Cerebellar nuclear complex (tissue), 1 donor: ENCODE measurements around the gene CEP55.

Experiments used
- DNase-seq, 2 experiments: peaks; one replicate each; lab custom pipeline; 2025; lab: John Stamatoyannopoulos, UW

The CEP55 gene

DNA sequence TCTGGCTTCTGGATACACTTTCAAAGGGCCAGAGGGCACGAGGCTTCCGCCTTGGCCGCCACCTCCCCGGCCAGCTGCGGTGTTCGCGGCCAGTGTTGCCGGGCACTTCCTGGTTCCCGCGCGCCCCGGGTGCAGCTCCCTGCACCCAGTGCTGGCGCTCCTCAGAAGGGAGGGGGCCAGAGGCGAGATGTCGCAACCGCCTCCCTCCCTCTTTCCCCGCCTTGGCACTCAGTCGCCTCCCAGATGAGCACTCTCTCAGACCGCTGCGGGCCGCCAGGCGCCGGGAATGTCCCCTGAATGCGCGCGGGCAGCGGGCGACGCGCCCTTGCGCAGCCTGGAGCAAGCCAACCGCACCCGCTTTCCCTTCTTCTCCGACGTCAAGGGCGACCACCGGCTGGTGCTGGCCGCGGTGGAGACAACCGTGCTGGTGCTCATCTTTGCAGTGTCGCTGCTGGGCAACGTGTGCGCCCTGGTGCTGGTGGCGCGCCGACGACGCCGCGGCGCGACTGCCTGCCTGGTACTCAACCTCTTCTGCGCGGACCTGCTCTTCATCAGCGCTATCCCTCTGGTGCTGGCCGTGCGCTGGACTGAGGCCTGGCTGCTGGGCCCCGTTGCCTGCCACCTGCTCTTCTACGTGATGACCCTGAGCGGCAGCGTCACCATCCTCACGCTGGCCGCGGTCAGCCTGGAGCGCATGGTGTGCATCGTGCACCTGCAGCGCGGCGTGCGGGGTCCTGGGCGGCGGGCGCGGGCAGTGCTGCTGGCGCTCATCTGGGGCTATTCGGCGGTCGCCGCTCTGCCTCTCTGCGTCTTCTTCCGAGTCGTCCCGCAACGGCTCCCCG, 70.2 kb downstream of the CEP55 start, which contains the start of gene FFAR4:
Gene FFAR4 (plus strand): TSS at position 231 of the 842 bp plus-strand sequence. CDS start 56 bp downstream, at position 287.
- no peak for DNase-seq

DNA sequence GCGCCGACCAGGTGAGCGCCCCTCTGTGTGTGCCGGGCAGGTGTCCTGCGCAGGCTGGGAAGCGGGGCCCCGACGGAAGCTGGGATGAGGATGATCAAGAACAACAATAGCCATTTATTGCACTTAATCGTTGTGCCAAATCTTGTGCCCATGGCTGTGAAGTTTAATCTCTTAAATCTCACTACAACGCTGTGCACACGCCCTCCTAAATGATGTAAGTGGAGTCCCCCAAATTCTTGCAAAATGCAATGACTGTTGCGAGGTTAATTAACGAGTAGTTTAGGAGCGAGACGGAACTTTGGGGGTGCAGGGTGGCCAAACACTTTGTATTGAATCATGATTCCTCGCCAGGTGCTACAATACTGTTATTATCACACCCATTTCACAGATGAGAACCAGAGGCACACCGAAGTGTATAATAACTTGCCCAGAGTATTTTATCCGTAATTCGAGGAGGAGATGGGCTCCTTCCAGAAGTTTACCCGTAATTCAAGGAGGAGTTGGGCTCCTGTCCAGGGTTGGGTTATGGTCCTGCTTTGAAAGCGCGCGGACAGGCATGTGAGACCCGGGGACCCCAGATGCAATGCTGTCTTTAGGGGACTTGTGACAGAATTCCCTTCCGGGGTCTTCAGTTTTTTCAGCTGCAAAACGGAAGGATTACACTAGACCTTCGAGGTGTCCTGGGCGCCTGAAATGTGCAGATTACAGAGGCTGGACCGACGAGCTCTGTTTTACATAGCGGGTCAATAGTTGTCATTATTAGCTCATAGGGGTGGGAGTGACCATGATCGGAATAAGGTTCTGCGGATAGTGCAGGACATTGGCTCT, 71.1 kb downstream of the CEP55 start:
- no peak for DNase-seq

DNA sequence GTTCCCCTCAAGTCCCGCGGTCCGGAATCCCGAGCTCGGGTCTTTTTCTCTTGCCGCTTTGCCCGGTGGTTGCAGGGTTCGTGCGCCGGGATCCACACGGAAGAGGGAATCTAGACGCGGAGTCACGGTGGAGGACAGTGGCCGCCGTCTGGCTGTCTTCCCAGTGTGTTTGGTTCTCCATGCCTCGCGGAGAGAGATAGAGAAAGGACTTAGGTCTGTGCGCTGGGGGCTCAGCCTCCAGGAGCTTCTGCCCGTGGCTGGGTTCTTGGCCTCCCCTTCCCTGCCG, 71.6 kb downstream of the CEP55 start:
- no peak for DNase-seq

DNA sequence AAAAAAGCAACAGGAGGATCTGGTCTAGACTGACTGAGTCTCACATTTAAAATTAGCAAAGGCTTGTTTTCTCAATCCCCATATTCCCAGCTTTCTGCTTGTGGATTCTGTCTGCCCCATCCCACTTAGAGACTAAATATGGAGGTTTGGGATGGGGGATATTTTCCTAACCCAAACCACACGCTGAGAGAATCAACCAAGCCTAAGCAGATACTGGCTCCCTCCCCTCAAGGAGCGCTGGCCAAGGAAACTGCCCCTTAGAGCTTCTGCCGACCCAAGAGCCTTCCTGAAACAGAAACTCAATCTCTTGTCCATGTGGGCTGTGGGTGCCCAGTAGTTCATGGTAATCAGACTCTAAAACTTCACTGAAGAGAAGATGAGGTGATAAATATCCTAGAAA, 74.0 kb downstream of the CEP55 start:
- no peak for DNase-seq

DNA sequence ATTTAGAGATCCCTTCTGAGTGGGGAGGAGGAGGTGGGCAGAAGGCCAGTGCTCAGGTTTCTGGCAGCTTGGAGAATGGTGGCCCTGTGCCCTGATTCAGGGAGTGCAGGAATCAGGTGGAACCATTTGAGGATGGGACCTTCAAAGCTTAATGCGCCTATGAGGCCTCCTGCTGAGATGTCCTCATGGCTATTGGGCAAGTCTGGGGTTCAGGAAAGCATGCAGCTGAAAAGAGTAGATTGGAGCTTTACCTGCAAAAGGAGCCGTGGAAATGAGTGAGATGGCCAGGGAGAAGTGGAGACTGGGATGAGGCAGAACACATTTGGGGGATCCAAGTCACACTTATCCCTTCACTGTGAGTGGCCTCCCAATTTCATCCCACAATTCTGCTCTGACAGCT, 76.2 kb downstream of the CEP55 start:
- no peak for DNase-seq

DNA sequence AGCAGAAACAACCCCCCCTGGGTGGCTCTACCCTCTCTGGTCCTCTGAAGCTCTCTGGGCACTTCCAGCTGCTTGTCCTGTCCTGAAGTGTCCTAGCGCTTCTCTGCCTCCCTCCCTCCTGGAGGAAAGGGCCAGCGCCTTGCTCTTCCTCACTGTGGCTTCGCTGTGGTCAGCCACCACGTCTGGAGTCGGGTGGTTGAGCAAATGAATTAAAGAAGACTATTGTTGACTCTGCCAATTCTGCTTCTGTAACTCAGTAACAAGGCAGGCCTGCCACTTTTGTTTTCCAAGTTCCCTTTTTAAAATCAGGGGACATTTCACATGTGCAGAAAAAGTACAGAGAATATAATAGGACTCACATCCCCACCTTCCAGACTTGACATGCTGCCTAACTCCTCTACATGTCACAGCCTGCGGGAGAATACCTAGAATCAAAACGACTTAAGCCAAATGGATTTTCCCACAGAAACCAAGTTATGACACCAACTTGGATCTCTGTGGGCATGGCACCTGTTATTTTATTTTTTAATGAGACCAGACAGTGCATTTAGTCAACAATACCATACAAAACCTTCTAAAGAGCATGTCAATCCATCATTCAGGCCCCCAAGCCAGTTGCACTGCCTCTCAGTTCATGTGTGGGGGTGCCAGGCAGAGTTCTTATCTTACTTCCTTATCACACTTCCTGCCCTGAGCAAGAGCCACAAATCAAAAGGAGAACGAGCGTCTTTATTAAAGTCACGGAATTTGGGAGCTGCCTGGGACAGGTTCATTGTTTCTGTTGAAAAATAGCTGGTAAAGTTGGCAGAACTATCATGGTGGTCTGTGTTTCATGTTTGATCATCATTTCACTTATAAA, 76.9 kb downstream of the CEP55 start:
- no peak for DNase-seq

DNA sequence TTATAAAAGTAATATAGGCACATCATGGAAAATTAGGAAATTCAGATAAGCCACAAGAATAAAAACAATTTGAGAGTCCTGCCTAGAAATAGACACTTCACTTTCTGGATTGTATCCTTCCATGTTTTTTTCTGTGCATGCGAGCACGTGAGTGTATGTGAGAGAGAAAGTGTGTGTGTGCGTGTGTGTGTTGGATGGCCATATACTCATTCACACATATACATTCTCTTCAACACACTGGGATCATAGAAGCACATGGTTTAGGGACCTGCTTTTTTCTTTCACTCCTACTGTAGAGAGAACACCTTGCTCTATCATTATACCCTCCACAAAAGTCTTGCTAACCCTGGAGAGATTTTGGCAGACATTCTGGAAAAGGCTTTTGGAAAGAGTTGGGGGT, 77.5 kb downstream of the CEP55 start:
- no peak for DNase-seq

DNA sequence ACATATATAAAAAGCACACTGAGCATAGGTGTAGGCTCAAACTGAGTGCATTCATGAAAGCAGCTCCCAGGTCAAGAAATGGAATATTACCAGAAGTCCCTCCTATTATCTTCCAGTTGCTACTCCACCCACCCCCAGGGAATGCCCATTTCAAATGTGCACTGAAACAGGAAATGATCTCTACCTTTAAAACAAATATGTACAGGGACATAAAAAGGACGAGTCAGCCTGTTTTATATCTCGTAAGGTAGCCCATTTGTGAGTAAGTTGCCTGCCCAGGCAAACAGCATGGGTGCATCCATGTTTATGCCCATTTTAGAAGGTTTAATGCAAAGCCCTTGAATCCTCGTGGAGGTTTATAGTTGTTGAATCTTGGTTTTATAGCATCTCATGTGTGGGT, 80.5 kb downstream of the CEP55 start:
- no peak for DNase-seq

DNA sequence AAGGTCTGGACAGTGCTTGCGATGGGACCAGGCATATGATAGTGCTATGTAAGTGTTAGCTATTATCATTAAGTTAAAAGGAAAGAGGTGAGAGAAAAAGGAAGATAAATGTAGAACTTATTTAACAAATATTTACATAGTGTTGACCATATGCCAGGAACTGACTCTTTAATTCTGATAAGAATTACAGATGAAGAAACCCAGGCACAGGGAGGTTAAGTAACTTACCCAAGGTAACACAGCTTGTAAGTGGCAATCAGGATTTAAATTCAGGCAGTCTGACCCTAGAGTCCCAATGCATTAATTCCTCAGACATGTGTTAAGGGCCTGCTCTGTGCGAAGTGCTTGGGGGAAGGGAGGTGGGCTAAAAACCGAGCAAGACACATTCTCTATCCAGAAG, 81.2 kb downstream of the CEP55 start:
- DNase-seq, result no peak
